IMR-90 (cell line): ENCODE measurements around the gene TBXT.

ENCODE experiments used
- BHLHE40 ChIP-seq: fragments of 150-350 bp; IDR thresholded peaks from 2 replicates; pipeline ENCODE4 v1.6.1; 2016; ENCODE audit warnings: mild to moderate bottlenecking, low read depth, low read length
- CHD1 ChIP-seq: IDR thresholded peaks from 2 replicates; pipeline ENCODE4 v1.6.1; 2012; ENCODE audit warnings: low read depth, low read length, improper control_type of control experiment
- CTCF ChIP-seq: conservative IDR thresholded peaks from 2 replicates; pipeline ENCODE4 v1.5.1; 2012; ENCODE audit warnings: mild to moderate bottlenecking, low read depth, low read length, improper control_type of control experiment
- FOS ChIP-seq: fragments of 150-350 bp; IDR thresholded peaks from 2 replicates; pipeline ENCODE4 v1.6.1; 2016; ENCODE audit warnings: low read depth, low read length
- MAZ ChIP-seq: IDR thresholded peaks from 2 replicates; pipeline ENCODE4 v1.6.1; 2012; ENCODE audit warnings: low read depth, mild to moderate bottlenecking, low read length, improper control_type of control experiment, moderate library complexity, borderline replicate concordance
- MXI1 ChIP-seq: IDR thresholded peaks from 2 replicates; pipeline ENCODE4 v1.6.1; 2012; ENCODE audit warnings: low read depth, mild to moderate bottlenecking, low read length, moderate library complexity, borderline replicate concordance
- POLR2A ChIP-seq: IDR thresholded peaks from 2 replicates; pipeline ENCODE4 v1.6.1; 2012; ENCODE audit warnings: mild to moderate bottlenecking, low read depth, low read length
- RCOR1 ChIP-seq: IDR thresholded peaks from 2 replicates; pipeline ENCODE4 v1.6.1; 2012; ENCODE audit warnings: mild to moderate bottlenecking, low read length, improper control_type of control experiment; ENCODE audit not compliant: insufficient replicate concordance
- RFX5 ChIP-seq: IDR thresholded peaks from 2 replicates; pipeline ENCODE4 v1.8.0; 2012; ENCODE audit warnings: low read depth, mild to moderate bottlenecking, low read length, moderate library complexity
- SMC3 ChIP-seq: fragments of 150-350 bp; IDR thresholded peaks from 2 replicates; pipeline ENCODE4 v1.6.1; 2016; ENCODE audit warnings: low read depth, mild to moderate bottlenecking, antibody characterized with exemption, low read length, moderate library complexity
- USF2 ChIP-seq: fragments of 150-350 bp; IDR thresholded peaks from 2 replicates; pipeline ENCODE4 v1.6.1; 2017; ENCODE audit warnings: mild to moderate bottlenecking, antibody characterized with exemption, low read length, low read depth

GRCh38 chr6:166152660-166153059 is 15.0 kb downstream of the TBXT start:
- TF ChIP-seq CTCF: no peak
- TF ChIP-seq POLR2A: no peak
- no peak for TF ChIP-seq BHLHE40
- TF ChIP-seq FOS: no peak
- TF ChIP-seq MXI1: no peak
- TF ChIP-seq RFX5: no peak
- TF ChIP-seq SMC3: no peak
- TF ChIP-seq USF2: no peak
- TF ChIP-seq CHD1: no peak
- TF ChIP-seq MAZ: no peak
- no peak for TF ChIP-seq RCOR1
